Measurements from ENCODE around the gene OSBPL2. TPM values are rescaled to one million over a fixed set of nuclear protein-coding genes. Genes with fewer than 3 reads are reported as not detected.

The OSBPL2 gene
- total and polyA plus RNA-seq, 2 experiments from 2014 or later: 16.6 to 31.2 TPM

DNA sequence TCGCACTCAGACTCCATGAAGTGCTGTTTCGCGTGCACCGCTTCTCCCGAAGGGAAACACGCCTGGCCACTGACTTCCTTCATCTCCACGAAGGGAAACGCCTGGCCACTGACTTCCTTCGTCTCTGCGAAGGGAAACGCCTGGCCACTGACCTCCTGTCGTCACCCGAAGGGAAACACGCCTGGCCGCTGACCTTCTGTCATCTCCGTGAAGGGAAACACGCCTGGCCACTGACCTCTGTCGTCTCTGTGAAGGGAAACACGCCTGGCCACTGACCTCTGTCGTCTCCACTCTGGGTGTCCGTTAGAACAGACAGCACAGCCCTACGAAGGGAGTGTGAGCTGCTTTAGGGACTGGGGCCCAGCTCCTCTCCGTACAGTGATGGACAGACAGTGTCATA is 47.4 kb downstream of the OSBPL2 start:
- H3K36me3 Mint-ChIP-seq (ENCODE audit: low read depth): peaks cover 27% of the 10 kb centered on the region
- Histone ChIP-seq H3K4me2 (no peak overlapping the region), H2AFZ (no peak overlapping the region), H4K20me1 (replicated peaks; ENCODE audit: insufficient read depth) (no peaks in the 10 kb centered on the region), H3F3A (replicated peaks; ENCODE audit: low read depth) (0 out of 2 replicates have a peak, but pooled peaks cover 3% of the 10 kb centered on the region), H3K4me3 (no peak overlapping the region), H3K79me2 (replicated peaks; ENCODE audit: insufficient read depth) (no peaks in the 10 kb centered on the region), H3K27me3 (ENCODE audit: insufficient read depth) (no peaks in the 10 kb centered on the region), H3K4me1 (ENCODE audit: insufficient read depth) (no peaks in the 10 kb centered on the region), H3K36me3 (ENCODE audit: insufficient read depth) (peaks cover 16% of the 10 kb centered on the region; the same call in 1 of the 2 replicates), H3K27ac (ENCODE audit: low read depth) (no peak overlapping the region), H3K9me2 (ENCODE audit: insufficient read depth) (no peaks in the 10 kb centered on the region)
- H3K27me3 Mint-ChIP-seq (ENCODE audit: insufficient read depth, low read depth, poor library complexity): peaks cover 4% of the 10 kb centered on the region
- H3K4me3 Mint-ChIP-seq: no peak overlapping the region
- no peak overlapping the region for H3K27ac Mint-ChIP-seq
- DNase-seq (ENCODE audit: low spot score) (no peak), ATAC-seq (no peak)
- H3K4me1 Mint-ChIP-seq: no peaks in the 10 kb centered on the region; the same call in 2 of the 3 replicates
- no peaks in the 10 kb centered on the region for H3K9me3 Mint-ChIP-seq
- TF ChIP-seq EZH2 (IDR thresholded peaks at IDR 0.05; ENCODE audit: low read depth, unreplicated experiment) (no peak), JUNB (IDR thresholded peaks at IDR 0.05; ENCODE audit: unreplicated experiment) (no peak), POLR2AphosphoS5 (IDR thresholded peaks at IDR 0.05; ENCODE audit: low read depth) (no peak), EZH2phosphoT487 (IDR thresholded peaks at IDR 0.05; ENCODE audit: unreplicated experiment) (no peak), STAT1 (IDR thresholded peaks at IDR 0.05; ENCODE audit: unreplicated experiment) (no peak), NANOG (IDR thresholded peaks at IDR 0.05; ENCODE audit: borderline replicate concordance) (no peak), CREB1 (CRISPR knock-in tag; IDR thresholded peaks at IDR 0.05; ENCODE audit: low read depth) (no peak), ZNF462 (CRISPR knock-in tag; IDR thresholded peaks at IDR 0.05) (no peak), ZNF114 (CRISPR knock-in tag; IDR thresholded peaks at IDR 0.05) (no peak)
- TF ChIP-seq, protein P1, sequence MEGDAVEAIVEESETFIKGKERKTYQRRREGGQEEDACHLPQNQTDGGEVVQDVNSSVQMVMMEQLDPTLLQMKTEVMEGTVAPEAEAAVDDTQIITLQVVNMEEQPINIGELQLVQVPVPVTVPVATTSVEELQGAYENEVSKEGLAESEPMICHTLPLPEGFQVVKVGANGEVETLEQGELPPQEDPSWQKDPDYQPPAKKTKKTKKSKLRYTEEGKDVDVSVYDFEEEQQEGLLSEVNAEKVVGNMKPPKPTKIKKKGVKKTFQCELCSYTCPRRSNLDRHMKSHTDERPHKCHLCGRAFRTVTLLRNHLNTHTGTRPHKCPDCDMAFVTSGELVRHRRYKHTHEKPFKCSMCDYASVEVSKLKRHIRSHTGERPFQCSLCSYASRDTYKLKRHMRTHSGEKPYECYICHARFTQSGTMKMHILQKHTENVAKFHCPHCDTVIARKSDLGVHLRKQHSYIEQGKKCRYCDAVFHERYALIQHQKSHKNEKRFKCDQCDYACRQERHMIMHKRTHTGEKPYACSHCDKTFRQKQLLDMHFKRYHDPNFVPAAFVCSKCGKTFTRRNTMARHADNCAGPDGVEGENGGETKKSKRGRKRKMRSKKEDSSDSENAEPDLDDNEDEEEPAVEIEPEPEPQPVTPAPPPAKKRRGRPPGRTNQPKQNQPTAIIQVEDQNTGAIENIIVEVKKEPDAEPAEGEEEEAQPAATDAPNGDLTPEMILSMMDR (conservative IDR thresholded peaks at IDR 0.05; ENCODE audit: low read depth in 2 of 2): no peak
- TF ChIP-seq, protein P2, sequence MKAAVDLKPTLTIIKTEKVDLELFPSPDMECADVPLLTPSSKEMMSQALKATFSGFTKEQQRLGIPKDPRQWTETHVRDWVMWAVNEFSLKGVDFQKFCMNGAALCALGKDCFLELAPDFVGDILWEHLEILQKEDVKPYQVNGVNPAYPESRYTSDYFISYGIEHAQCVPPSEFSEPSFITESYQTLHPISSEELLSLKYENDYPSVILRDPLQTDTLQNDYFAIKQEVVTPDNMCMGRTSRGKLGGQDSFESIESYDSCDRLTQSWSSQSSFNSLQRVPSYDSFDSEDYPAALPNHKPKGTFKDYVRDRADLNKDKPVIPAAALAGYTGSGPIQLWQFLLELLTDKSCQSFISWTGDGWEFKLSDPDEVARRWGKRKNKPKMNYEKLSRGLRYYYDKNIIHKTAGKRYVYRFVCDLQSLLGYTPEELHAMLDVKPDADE (IDR thresholded peaks at IDR 0.05): no peak
- TF ChIP-seq, protein P3, sequence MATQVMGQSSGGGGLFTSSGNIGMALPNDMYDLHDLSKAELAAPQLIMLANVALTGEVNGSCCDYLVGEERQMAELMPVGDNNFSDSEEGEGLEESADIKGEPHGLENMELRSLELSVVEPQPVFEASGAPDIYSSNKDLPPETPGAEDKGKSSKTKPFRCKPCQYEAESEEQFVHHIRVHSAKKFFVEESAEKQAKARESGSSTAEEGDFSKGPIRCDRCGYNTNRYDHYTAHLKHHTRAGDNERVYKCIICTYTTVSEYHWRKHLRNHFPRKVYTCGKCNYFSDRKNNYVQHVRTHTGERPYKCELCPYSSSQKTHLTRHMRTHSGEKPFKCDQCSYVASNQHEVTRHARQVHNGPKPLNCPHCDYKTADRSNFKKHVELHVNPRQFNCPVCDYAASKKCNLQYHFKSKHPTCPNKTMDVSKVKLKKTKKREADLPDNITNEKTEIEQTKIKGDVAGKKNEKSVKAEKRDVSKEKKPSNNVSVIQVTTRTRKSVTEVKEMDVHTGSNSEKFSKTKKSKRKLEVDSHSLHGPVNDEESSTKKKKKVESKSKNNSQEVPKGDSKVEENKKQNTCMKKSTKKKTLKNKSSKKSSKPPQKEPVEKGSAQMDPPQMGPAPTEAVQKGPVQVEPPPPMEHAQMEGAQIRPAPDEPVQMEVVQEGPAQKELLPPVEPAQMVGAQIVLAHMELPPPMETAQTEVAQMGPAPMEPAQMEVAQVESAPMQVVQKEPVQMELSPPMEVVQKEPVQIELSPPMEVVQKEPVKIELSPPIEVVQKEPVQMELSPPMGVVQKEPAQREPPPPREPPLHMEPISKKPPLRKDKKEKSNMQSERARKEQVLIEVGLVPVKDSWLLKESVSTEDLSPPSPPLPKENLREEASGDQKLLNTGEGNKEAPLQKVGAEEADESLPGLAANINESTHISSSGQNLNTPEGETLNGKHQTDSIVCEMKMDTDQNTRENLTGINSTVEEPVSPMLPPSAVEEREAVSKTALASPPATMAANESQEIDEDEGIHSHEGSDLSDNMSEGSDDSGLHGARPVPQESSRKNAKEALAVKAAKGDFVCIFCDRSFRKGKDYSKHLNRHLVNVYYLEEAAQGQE (IDR thresholded peaks at IDR 0.05; ENCODE audit: unreplicated experiment): no peak

Measured in GM23338 (cell line).